Glomerular visceral epithelial cell (primary cell): ENCODE data around the gene HIRA.

Experiments used
- DNase-seq: peaks from one replicate; pipeline ENCODE4 v3.0.0-alpha.2; 2016; ENCODE audit errors: extremely low spot score

HIRA gene

GRCh38 chr22:19357270-19358105 is 74.0 kb downstream of the HIRA start:
- DNase-seq: no peak

GRCh38 chr22:19356708-19357269 is 74.7 kb downstream of the HIRA start:
- DNase-seq: no peak

GRCh38 chr22:19355413-19356157 is 75.9 kb downstream of the HIRA start:
- no peak for DNase-seq

- no peak for DNase-seq
Measured at GRCh38 chr22:19354201-19354600, 77.3 kb downstream of the HIRA start.

- DNase-seq: no peak
Measured at GRCh38 chr22:19353363-19354131, 78.0 kb downstream of the HIRA start.

GRCh38 chr22:19352766-19353165 is 78.8 kb downstream of the HIRA start:
- no peak for DNase-seq

GRCh38 chr22:19352217-19352616 is 79.3 kb downstream of the HIRA start:
- no peak for DNase-seq

GRCh38 chr22:19351604-19352003 is 79.9 kb downstream of the HIRA start:
- DNase-seq: no peak

- DNase-seq: no peak
Measured at GRCh38 chr22:19350947-19351346, 80.6 kb downstream of the HIRA start.

GRCh38 chr22:19350476-19350859 is 81.1 kb downstream of the HIRA start:
- no peak for DNase-seq

GRCh38 chr22:19349778-19350475 is 81.6 kb downstream of the HIRA start:
- DNase-seq: no peak

- no peak for DNase-seq
Measured at GRCh38 chr22:19346677-19347265, 84.8 kb downstream of the HIRA start.

GRCh38 chr22:19344420-19344819 is 87.1 kb downstream of the HIRA start:
- DNase-seq: no peak

GRCh38 chr22:19343470-19343869 is 88.1 kb downstream of the HIRA start:
- no peak for DNase-seq

- no peak for DNase-seq
Measured at GRCh38 chr22:19341500-19341899, 90.0 kb downstream of the HIRA start.

- DNase-seq: no peak
Measured at GRCh38 chr22:19337137-19337536, 94.4 kb downstream of the HIRA start.

GRCh38 chr22:19336133-19337075 is 95.1 kb downstream of the HIRA start:
- DNase-seq: no peak

GRCh38 chr22:19331975-19332374 is 99.6 kb downstream of the HIRA start:
- DNase-seq: no peak

GRCh38 chr22:19331474-19331873 is 100.1 kb downstream of the HIRA start:
- no peak for DNase-seq

- DNase-seq: no peak
Measured at GRCh38 chr22:19330865-19331418, 100.6 kb downstream of the HIRA start.
